G401 (cell line): ENCODE data around the gene SYCP2L. TPM values are rescaled to one million over a fixed set of nuclear protein-coding genes. Genes with fewer than 3 reads are reported as not detected.
"Not testable (repeated sequence)": the region's sequence is repeated elsewhere in the genome, so short reads cannot be mapped to it uniquely, and the experiment has no call there.

ENCODE experiments used
- DNase-seq: peaks from one replicate; pipeline ENCODE4 v3.0.0-alpha.2; 2015; ENCODE audit warnings: low spot score
- in situ Hi-C: cut with HindIII; loops from 2 replicates; pipeline ENCODE4 v1.10.0; 2016; ENCODE audit warnings: low sequenced_read_pairs, mixed read lengths
- total RNA-seq: library from RNA; depleted of rRNA; stranded (reverse); fragments of >200 nt; shearing (Covaris generic); gene quantifications from 2 replicates; pipeline ENCODE4 v1.2.3, GENCODE V29; 2014

The SYCP2L gene
- total RNA-seq, 1 experiment from 2014 or later = 0.68 TPM

DNA sequence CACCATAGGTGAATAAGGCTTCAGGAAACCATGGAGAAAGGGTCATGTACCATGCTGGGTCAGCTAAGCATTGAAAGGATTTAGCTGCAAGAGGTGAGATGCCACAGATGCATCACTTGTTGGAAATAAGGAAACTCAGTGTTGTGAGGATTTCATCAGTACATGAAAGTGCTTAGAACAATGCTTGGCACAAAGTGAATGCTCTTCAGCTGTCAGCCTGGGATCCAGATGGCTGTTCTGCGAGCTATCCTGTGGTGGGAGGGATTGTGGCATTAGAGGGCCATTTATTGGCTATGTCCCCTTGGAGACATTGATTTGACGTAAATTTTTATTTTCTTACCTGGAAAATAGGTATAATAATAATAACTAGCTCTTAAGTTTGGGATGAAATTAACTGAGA is 104.3 kb downstream of the SYCP2L start:
- no peak for DNase-seq
- in situ Hi-C loops = no loop called here

DNA sequence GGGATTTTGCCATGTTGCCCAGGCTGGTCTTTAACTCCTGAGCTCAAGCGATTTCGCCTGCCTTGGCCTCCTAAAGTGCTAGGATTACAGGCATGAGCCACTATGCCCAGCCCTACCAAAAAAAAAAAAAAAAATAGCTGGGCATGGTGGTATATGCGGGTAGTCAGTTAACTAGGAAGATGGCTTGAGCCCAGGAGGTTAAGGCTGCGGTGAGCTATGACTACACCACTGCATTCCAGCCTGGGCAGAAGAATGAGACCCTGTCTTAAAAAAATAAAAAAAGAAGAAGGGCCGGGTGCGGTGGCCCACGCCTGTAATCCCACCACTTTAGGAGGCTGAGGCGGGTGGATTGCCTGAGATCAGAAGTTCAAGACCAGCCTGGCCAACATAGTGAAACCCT is 107.0 kb downstream of the SYCP2L start:
- DNase-seq = no peak
- in situ Hi-C loops = no loop called here

DNA sequence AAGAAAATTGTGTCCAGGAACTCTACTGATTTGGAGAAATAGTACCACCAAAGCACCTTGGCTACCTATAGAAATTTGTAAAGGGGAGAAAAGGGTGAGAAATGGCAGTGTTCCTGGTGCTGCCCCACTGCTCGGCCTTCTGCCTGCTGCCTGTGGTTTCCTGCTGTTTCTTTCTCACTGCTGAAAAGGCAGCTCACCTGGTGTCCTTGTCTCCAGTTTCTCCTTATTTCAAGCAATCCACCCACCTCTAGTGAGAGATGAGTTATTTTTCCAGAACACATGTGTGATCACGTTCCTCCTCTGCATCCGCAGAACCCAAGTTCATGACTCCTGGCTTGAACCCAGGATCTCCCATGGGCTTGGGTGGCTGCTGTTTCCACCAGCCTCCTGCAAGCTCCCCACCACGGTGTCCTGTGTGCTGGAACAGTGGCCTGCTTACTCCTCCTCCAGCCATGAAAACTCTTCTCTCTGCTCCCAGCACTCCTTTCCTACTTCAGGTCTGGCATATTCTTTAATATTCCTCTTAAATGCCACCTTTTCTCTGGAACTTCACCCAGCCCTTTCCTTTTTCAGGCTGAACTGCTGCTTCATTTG is 108.4 kb downstream of the SYCP2L start:
- DNase-seq = no peak
- in situ Hi-C loops = no loop called here

DNA sequence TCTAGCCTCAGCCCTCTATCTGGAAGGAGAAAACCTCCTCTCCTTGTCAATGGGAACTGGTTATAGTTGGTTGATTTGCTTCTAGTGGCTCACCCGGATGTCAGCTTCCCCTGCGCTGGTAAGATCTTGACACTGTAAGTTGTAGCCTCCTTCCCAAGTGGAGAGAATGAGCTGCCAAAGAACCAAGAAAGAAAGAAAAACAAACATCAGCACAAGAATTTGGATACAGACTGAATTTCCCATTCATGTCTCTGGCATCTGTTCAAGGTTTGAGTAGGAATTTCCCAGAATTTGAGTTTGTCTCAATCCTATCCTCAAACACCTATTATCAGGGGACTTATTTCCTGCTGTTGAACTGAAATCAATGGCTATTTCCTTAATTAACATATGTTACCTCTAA is 113.1 kb downstream of the SYCP2L start:
- in situ Hi-C loops = no loop called here
- DNase-seq = no peak

DNA sequence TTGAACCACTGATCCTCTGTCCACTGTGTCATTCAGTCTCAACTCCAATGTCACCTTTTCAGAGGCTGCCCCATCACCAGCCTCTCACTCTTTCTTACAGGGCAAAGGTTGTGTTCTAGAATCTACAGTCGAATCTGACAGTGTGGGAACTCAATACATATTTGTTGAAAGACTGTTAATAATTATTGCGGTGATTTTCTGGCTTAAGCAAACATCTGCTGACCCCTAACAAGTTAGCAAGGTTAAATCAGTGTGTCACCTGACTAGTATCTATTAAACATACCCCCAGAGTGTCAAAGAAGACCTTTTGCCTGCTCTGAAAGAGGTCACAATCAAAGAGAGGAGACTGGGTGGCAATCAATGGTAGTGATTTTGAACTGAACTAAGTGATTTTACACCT is 115.3 kb downstream of the SYCP2L start:
- in situ Hi-C loops = no loop called here
- no peak for DNase-seq

DNA sequence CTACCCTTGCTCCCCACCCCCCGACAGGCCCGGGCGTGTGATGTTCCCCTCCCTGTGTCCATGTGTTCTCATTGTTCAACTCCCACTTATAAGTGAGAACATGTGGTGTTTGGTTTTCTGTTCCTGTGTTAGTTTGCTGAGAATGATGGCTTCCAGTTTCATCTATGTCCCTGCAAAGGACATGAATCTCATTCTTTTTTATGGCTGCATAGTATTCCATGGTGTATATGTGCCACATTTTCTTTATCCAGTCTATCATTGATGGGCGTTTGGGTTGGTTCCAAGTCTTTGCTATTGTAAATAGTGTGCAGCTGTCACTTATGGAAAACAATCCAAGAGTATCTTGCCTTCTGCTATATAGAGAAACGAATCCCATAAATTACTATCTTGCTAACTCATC is 116.4 kb downstream of the SYCP2L start:
- DNase-seq, in situ Hi-C loops: not testable (repeated sequence)

DNA sequence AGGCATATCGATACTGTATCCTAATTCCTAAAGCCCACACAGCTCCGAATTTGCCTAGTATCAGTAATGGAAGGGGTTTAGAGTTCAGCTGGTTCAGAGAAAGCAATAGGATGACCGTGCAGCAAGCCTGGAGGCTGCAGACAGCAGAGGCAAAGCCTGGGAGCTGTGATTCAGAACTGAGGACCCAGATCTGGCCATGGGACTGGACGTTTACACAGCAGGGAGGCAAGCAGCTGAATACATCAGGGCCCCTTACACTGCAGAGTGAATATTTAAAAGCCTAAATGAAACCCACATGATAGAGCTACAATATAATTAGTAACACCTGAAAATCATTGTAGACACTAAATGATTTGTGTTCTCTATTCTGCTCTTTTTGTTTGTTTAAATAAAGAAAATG is 119.2 kb downstream of the SYCP2L start:
- DNase-seq = no peak
- in situ Hi-C loops = no loop called here

DNA sequence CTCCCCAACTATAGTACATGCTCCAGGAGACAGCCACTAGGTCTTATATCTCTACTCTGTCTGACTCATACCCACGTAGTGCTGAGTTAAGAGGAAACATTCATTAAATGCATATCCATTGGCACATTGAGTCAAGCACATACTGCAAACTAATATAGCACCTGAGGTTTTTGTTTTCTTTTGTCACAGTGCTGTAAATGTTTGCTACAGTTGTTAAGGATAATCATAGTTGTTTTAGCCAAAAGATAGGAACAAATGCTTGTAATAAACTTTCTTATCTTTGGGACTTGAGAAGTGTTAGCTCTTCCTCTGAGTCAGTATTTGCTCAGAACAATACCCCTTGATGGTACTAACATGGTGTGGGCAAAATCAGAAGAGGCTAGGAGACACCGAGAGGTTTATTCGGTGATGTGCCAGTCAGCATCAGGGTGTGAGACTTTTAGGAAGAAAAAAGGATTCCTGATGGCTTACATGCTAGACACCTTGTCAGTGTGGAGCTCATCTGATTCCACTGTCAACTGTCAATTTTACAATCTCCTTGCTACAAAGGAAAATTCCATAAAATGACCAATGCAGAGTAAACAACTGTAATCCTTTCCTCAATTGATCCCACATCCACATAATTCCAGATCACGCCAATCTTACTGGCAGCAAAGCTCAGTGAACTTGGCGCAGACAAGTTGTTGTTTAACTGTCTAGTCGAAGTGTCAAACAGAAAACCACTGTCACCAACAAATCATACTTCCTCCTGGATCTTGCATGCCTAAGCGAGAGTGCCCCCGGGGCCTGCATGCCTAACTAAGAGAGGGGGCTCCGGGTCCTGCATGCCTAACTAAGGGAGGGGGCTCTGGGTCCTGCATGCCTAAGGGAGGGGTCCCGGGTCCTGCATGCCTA is 121.1 kb downstream of the SYCP2L start:
- no peak for DNase-seq
- in situ Hi-C loops = no loop called here

DNA sequence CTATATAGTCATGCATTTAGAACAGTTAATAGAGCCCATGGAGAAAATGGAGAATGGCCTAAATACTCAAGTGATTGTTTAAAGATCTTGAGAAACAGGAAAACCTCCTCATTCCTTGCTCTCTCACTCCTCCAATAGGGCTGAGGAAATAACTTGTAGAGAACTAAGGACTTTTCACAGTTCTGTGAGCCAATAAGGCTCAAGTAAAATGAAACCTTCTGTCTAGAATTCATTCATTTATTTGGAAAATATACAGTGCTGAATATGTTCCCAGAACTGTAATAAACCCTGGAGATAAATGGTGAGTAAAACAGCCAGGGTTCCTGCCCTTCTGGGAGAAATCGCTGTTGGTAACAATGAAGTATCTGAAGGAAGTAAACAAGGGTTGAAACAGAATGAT is 122.0 kb downstream of the SYCP2L start:
- no peak for DNase-seq

DNA sequence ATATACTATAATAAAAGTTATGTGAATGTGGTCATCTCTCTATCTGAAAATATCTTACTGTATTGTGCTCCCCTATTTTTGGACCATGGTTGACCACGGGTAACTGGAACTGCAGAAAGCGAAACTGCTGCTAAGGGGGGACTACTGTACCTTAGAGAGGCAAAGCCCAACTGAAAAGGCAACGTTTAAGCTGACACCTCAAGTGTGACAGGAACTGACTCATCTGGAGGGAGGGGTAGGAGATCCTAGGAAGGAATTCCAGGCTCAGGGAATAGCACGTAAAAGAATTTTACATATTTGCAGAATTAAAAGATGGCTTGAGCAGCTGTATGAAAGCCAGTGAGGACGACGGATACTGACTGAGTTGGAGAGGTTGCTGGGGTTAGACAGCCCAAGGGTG is 122.5 kb downstream of the SYCP2L start:
- DNase-seq = no peak

More for the DNA sequence above, 122.0 kb downstream of the SYCP2L start:
- in situ Hi-C loops = no loop called here

DNA sequence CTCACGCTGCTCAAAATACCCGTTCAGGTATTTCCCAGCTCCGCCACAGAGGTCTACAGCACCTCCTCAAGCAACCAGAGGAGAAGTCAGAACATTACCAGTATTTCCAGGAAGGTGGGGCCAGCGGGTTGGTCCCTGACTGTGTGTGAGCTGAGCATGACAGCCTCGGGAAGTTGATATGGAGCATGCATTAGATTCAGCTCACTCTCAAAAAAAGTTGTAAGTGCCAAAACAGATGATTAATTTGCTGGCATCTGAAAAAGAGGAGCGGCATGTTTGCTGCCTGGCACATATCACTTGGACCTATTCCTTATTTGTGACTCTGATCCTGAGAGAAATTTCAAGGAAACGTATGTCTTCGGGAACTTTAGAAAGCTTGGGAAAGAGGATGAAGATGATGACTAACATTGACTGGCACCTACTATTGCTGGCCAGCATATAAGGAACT is 125.0 kb downstream of the SYCP2L start:
- in situ Hi-C loops = no loop called here
- no peak for DNase-seq

More for the DNA sequence above, 122.5 kb downstream of the SYCP2L start:
- in situ Hi-C loops = no loop called here

DNA sequence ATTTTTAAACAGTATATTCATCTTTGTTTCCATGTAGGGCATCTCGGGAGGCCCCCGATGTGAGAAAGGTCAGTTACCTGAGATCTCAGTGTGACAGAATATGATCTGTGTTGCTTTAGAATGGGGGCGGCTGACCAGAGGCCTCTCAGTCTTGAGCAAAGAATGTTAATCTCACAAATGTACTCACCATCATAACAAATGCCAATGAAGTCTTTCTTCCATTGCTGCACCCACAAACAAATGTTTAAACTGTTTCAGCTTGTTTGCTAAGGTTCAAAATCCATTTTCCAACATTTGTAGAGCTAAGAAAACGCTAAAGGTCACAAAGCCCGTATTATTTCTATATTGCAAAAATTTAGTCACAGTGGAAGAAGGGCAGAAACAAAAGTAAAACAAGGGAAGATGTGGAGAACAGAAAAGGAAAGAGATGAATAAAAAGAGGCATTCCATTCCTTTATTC is 125.5 kb downstream of the SYCP2L start:
- in situ Hi-C loops = no loop called here
- no peak for DNase-seq

DNA sequence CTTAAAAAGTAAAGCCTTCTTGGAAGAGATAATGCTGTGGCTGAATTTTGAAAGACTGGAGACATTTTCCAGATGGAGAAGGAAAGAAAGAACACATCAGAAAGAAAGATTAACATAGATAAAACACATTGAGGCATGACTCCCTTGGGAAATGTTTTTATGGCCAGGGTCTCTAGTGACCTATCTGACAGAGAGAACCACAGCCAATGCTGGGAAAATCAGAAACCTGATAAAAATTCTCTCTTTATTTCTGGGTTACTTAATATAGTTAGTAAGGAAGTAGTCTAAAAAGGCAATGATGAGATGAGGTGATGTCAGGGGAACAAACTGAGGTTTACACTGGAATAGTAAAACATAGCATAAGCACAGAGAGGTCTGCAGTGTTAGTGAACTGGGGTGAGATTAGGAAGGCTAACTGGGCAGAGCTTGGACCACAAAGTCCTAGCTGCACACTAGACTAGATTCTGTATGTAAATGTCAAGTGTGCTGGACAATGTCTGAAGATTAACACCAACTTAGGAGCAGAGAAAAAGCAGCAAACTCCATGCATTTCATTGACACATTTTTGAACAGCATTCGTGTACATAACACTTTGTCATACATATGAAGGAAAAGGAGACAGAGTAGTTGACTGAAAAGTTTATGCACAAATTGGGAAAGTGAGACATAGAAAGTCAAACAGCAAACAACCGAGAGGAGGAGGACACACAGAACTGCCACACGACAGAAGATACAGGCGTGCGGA is 126.3 kb downstream of the SYCP2L start:
- in situ Hi-C loops = no loop called here
- DNase-seq = no peak

DNA sequence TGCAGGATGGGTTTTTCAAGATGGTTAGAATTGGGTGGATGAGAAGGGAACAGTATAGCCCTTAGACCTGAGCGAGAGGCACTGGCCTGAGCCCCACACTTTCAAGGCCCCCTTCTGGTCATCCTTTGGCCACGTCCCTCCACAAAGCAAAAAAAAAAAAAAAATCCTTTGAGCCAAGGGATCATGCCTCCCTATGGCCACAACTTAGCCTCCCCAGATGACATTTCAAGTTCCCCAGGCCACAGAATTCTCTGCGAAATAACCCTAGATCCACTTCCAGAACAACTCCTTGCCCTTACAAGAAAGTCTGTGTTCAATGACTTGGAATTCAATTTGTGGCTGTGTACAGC is 126.8 kb downstream of the SYCP2L start:
- in situ Hi-C loops = no loop called here
- DNase-seq = no peak

DNA sequence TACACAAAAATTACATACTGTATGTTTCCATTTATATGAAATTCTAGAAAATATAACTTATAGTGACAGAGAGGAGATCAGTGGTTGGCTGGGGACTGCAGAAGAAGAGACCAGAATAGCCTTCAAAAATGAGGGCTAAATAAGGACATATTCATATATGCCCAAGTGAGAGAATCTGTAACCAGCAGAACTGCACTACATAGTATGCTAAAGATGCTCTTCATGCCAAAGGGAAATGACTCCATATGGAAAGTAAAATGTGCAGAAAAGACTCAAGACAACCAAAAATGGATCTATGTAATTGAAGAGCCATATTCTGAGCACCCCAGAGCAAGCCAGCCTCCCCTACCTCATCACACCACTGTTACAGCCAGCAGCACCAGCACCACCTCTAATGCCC is 128.2 kb downstream of the SYCP2L start:
- DNase-seq = no peak
- in situ Hi-C loops = no loop called here

DNA sequence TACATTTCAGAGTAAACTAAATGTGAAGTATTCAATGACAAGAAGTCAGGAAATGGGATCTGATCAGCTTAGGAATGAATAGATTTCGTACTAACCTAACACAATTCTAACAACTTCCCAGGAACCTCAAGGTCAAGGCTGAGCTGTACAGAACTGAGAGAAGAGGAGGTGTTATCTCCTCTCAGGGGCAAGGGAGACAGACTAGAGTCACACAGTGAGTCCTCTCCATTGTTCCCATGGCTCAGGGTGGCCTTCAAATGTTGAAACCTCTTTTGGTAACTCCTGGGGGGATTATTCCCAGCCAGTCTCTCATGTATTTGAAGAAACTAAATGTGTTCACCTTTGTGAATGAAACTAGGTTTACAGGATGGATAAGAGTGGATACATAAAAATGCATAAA is 129.6 kb downstream of the SYCP2L start:
- in situ Hi-C loops = no loop called here

DNA sequence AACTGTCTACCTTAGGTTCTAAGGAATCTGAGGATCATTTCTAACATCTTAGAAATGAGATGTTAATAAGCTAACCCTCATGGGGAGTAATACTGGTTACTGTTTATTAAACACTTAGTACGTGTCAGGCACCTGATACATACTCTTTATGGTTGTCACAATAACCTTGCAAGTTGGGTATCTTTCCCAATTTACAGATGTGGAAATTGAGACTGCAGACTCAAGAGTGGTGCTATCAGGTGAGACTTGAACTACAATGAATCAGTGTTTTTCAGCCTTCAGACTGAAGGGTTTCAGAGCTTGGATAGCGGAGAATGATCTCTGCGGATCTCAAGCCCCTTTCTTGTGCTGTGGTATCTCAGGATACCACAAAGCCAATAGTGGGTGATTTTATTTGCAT is 130.2 kb downstream of the SYCP2L start:
- DNase-seq = no peak
- in situ Hi-C loops = no loop called here

More for the DNA sequence above, 129.6 kb downstream of the SYCP2L start:
- no peak for DNase-seq

DNA sequence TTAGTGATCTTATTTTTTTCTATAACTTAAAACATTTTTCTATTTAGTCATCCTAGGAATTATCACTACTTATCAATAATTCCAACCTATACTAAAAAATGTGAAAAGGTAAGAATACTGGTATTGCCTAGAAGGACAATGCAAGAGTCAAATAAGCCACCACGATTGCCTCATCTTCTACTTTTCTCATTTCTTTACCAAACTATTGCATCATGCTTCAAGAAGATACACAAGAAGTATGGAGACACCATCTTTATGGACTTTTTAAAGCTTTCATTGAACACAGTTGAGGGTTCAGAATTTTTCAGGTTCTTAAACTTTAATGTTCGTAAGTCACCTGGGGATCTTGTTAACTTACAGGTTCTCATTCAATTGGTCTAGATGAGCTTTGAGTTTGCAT is 131.4 kb downstream of the SYCP2L start:
- in situ Hi-C loops = no loop called here

DNA sequence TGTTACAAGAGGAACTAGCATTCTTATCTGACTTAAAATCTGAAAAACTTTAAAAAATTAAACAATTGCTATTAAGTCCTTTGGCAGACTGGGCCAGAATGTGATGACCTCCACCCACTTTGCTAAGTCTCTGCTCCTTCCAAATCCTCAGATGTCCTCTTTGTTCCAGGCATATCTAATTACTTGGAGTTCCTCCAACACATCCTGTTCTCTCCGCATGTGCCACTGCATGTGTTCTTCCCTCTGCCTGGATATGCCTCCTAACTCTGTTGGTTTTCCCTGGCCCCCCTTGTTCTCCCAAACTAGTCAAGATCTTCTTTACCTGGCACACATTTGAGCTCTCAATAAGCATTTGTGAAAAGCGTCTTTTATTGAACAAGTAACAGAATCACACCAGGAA is 134.2 kb downstream of the SYCP2L start:
- in situ Hi-C loops = no loop called here
- no peak for DNase-seq

More for the DNA sequence above, 131.4 kb downstream of the SYCP2L start:
- DNase-seq = no peak

DNA sequence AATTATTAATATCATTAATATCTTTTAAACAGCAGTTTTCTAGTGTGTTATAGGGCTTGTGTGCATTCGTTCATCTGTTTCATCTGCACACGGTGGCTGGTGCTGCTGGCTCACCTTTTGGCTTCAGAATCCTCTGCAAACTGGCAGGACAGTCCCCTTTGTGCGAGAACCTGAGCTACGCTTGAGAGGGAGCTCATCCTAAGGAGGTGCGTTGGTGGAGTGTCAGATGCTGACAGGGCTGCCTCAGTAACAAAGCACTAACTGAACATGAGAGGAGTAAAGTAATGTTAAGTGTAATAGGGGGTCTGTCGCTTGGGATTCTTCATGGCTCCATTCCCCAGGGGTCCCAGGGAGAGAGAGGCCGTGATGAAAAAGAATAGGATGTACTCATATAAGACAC is 134.9 kb downstream of the SYCP2L start:
- DNase-seq = no peak
- in situ Hi-C loops = no loop called here
